ENCODE data around the gene LTBP1.
"Not testable (repeated sequence)": the region's sequence is repeated elsewhere in the genome, so short reads cannot be mapped to it uniquely, and the experiment has no call there.

LTBP1 gene, protein sequence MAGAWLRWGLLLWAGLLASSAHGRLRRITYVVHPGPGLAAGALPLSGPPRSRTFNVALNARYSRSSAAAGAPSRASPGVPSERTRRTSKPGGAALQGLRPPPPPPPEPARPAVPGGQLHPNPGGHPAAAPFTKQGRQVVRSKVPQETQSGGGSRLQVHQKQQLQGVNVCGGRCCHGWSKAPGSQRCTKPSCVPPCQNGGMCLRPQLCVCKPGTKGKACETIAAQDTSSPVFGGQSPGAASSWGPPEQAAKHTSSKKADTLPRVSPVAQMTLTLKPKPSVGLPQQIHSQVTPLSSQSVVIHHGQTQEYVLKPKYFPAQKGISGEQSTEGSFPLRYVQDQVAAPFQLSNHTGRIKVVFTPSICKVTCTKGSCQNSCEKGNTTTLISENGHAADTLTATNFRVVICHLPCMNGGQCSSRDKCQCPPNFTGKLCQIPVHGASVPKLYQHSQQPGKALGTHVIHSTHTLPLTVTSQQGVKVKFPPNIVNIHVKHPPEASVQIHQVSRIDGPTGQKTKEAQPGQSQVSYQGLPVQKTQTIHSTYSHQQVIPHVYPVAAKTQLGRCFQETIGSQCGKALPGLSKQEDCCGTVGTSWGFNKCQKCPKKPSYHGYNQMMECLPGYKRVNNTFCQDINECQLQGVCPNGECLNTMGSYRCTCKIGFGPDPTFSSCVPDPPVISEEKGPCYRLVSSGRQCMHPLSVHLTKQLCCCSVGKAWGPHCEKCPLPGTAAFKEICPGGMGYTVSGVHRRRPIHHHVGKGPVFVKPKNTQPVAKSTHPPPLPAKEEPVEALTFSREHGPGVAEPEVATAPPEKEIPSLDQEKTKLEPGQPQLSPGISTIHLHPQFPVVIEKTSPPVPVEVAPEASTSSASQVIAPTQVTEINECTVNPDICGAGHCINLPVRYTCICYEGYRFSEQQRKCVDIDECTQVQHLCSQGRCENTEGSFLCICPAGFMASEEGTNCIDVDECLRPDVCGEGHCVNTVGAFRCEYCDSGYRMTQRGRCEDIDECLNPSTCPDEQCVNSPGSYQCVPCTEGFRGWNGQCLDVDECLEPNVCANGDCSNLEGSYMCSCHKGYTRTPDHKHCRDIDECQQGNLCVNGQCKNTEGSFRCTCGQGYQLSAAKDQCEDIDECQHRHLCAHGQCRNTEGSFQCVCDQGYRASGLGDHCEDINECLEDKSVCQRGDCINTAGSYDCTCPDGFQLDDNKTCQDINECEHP (N-terminal part only)

DNA sequence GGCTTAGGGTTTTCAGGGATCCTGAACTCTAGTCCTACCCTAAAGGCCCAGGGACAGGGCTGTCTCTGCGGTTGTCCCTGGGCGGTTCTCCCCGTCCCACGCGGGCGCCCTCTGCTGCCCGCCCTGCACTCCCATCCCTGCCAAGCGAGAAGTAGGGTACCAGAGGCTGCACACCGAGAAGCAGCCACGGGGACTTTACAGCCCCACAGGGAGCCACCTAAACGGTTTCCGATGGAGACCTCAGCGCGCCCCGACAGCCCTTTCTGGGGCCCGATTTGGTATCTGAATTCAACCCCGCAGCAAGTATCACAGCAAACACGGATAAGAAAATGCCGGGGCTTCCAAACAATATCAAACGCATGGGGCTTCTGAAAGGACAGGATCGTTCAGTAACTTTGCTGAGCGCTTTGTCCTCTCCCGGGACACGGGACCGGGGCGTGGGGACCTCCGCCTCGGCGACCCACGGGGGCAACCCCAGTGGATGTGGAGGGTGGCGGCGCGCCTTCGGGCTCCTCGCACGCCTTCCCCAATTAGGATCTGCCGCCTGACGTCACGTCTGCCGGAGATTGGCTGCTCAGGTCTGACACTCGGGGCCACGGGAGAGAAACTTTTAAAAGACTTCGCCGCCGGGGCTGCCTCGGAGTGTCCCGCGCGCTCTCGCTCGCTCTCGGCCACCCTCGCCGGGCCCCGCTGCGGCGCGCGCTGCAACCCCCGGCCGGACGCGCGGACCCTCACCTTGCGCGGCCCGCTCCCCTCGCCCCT lies at the start of gene LTBP1:
LTBP1 (plus strand) TSS at position 640 of the 762 bp plus-strand sequence. CDS start 372 bp downstream, outside the sequence.
- peak; percentile 22 for DNase-seq

DNA sequence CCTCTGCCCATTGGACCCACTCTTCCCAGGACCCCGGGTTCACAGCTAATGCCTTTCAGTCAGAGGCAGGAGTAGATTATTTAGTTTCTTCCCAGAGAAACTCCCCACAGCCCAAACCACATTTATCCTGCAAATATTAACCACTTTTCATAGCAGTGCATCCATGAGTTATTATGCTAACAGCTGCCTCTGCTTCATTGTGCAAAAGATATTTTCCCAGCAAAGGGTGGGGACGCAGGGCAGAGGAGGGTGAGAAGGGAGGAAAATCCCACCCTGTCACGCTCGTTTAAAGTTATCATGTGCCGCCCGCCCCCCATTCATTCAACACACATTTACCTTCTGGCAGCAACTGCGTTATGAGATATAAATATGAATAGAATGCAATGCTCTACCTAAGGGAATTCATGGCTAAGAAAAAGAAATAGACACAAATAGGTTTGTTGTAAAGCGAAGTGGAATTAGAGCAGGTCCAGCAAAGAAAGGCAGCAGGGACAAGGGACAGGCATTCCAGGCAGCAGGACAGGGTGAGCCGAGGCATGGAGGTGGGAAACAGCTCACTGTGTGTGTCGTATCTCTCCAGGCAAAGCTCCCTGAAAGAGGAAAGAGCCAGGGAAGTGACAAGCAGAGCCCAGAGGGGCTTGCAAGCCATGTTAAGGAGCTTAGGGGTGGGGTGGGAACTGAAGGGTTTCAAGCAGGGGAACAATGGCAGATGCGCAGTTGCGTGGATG lies 46.3 kb upstream of the LTBP1 start:
- no peak for DNase-seq

DNA sequence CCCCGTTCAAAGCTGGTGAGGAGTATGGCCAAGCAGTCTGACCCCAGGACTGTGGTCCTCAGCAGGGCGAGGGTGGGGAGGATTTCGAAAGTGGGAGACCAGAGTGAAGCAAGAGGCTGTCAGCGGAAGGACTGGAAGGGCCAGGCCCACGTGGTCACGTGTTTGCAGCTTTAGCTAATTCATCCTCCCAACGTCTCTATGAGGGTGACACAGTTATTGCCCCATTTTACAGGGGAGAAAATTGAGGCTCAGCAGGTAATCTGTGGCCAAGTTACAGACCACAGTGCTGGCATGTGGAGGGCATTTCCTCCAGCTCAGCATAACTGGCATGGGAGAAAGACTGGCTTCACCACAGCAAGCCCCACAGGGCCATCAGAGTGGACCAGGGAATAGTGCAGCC lies 45.4 kb upstream of the LTBP1 start:
- DNase-seq = no peak

DNA sequence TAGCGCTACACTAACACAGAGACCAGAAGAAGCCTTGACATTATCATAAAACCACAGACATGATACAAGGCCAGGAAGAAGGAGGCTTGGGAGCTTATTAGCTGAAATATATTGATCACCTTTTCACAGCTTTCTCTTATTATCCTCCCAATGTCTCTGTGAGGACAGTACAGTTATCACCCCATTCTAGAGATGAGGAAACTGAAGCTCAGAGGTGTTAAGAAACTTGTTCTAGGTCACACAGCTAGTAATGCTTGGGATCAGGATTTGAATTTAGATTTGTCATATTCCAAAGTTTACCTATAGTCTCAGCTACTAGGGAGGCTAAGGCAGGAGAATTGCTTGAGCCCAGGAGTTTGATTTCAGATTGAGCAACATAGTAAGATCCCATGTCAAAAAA lies 44.6 kb upstream of the LTBP1 start:
- no peak for DNase-seq

DNA sequence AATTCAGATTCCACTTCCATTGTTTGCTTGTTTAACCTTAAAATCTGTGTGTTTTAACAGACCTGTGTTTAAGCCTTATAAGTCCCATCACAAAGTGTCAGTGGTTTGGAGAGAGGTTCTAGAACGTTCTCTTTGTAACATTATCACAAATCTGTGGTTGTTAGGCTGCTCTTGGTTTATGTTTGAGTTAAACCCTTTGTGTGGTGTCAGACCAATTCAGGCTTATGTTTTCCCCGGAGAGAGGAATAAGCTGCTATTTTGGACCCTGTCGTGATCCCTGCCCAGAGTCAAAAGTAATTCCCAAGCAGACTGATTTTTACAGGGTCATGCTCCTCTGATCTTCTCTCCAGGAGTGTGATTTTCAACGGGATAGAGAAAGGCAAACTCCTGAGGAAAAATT lies 43.8 kb upstream of the LTBP1 start:
- DNase-seq = no peak

DNA sequence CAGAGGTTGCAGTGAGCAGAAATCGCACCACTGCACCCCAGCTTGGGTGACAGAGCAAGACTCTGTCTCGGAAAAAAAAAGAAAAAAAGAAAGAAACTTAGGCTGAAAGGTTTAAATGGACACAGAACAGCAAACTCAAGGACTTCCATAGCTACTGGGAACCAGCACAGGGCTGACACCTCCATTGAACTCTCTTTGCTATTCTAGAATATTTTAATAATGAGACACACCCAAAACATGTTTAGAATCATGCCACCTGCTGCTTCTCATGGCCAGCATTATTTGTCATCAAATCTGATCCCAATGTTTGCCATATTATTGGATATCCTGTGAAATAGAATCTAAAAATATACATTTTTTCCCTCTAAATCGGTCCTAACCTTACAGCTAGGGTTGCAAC lies 42.7 kb upstream of the LTBP1 start:
- DNase-seq = no peak

DNA sequence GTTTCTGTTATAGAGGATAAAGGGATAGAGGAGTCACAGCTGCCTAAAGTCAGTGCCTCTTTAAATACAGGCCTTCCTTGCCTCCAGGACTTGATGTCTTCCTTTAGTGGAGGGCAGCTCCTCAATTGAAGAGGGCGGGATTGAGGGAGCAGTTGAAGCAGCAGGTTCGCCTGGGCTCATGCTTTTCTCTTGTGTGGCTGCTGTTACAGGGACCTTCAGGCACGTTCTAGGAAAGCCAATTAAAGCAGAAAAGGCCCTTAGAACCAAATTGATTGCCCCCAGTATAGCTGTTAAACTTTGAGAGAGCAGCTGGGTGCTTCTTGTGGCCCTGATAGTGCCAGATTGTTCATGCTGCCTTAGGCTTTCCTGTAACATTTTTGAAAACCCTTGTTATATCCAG lies 42.0 kb upstream of the LTBP1 start:
- DNase-seq = no peak

DNA sequence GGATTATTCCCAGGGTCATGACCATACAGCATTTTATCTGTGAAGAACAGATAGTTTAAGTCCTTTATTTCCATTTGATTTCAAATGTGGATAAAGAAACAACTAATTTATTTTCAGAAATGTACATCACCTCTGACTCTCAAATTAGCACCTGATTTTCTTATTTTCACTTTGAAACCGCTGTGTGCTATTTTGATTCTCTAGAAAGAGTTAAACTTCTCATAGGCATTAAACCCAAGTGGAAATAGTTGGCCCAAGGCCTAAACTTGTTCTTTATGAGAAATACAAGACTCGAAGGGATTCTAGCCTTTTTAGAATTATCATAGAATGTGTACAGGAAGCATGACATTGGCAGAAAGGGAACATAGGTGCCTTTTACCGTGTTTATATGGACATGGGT lies 41.5 kb upstream of the LTBP1 start:
- DNase-seq = no peak

DNA sequence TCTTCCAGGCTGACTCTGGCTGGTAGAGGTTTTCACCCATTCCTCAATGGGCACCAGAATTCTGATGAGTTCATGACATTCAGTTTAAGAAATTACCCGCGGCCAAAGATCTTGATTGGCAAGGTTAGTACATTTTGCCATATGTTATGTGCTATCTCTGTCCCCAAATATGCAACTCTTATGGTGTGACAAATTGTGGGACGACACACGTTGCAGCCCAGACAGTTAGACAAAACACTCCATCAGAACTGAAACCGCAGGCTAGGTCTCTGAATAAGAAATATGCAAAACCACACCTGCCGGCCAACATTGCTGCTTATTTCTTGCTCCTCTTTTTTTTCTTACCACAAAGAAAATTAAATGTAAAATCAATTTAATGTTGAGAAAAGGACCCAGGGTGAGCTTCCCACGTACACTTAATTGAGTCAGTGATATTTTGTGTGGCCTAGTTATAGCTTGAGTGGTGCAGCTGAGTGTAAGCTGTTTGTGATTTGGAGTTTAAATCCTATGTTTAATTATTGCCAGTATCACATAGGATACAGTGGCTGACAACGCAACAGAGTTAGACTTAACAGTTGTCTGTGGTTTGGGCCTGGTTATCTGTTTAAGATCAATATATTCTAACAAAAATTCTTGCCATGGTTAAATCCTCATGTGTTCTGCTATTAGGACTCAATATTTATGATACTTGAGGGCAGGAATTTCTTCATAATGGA lies 35.7 kb upstream of the LTBP1 start:
- DNase-seq = no peak

DNA sequence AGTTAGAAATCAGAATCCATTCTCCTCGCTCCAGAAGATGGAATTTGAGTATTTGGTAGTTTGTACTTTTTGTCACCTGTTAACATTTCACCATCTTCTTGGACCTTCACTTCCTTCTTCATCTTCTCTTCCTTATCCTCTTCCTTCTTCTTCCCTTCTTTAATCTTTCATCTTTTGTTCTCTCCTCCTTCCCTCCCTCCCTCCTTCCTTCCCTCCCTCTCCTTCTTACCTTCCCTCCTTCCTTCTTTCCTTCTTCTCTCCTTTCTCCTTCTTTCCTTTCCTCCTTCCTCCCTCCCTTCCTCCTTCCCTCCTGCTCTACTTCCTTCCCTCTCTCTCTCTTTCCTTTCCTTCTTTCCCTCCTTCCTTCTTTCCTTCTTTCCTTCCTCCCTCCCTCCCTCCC lies 31.1 kb upstream of the LTBP1 start:
- no peak for DNase-seq

DNA sequence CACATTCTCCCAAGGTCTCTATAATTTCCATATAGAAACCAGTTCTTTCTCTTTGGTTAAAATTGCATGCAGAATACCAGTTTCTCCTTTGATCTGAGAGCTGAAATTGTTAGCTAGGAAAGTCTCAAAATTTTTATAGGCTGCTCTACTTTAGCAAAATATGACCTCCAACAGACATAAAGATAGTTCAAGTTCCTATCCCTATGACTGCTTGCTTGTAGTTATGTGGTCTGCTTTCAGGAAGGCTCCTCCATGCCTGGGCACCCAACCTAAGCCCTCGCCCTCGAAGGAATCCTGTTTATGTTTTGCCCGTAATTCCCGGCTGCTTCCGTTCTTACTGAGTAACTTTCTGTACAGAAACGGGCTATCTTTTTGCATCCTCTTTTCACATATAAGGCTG lies 28.0 kb upstream of the LTBP1 start:
- DNase-seq = no peak

DNA sequence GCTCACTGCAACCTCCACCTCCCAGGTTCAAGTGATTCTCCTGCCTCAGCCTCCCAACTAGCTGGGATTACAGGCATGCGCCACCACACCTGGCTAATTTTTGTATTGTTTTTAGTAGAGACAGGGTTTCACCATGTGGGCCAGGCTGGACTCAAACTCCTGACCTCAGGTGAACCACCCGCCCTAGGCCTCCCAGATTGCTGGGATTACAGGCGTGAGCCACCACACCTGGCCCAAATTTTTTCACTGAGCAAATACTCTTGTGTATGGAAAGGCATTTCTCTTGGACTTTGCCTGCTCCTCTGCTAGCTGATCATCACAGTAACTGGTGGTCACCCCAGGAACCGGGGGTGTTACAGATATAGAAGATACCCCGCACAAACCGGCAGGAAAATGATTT lies 26.9 kb upstream of the LTBP1 start:
- DNase-seq = not testable (repeated sequence)

DNA sequence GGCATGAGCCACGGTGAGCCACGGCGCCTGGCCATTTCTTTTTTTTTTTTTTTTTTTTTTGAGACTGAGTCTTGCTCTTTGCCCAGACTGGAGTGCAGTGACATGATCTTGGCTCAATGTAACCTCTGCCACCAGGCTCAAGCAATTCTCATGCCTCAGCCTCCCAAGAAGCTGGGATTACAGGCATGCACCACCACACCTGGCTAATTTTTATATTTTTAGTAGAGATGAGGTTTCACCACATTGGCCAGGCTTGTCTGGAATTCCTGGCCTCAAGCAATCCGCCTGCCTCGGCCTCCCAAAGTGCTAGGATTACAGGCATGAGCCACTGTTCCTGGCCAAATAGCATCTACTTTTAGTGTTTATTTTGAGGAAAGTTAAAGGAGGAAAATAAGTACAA lies 25.3 kb upstream of the LTBP1 start:
- not testable (repeated sequence) for DNase-seq

DNA sequence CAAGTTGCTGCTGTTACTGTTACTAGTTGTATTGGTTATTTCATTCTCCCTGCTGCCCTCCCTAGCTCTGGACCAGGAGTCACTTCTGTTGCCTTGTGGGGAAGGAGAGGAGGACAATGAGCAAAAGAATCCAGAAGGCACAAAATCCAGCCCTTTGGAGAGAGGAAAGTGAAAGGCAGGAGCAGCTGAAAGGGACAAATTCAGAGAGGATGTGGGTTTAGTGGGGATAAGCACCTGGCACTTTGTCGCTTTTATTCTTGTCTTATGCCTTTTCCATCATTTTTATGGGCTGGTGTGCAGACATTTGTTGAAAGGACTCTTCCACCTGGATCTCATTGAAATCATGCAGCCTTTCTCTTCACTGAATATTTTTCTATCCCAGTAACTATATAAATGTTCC lies 24.3 kb upstream of the LTBP1 start:
- no peak for DNase-seq

DNA sequence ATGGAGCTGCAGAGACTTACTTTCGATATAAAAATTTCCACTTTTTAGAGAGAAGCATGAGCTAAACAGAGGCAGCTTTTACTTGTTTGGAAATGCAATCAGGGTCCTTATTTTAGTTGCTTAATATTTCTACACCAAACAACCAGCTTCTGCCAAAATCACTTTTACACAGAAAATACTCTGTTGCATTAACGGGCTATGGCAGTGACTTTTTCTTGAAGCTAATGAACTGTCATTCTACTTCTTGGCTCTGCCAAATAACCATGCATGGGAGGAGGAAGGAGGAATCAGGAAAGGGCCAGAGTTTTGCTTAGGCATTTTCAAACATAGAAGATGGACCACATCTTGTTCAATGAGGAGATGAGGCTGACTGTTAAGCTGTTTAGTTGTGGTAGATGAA lies 23.6 kb upstream of the LTBP1 start:
- no peak for DNase-seq

DNA sequence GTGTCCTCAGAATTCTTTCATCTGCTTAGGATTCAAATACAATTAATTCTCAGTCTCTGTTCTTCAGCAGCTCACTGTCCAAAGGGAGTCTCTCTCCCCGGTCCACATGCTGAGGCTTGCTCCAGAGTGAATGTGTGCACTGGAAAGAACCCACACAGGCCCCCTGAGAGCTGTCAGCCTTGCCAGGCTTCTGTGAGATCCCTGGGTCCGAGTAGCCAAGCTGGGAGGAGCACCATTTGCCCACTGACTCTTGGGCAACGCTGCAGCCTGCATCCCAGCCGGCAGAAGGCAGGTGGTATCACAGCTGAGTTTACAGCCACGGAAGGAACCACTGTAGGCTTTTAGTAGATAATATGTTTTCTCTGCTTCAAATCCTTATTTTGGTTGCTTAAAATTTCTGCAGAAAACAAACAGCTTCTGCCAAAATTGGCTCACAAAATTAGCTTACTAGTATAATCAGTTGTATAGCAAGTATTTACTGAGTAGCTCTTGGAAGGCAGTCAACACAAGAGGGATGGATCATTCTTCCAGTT lies 21.4 kb upstream of the LTBP1 start:
- DNase-seq = no peak

DNA sequence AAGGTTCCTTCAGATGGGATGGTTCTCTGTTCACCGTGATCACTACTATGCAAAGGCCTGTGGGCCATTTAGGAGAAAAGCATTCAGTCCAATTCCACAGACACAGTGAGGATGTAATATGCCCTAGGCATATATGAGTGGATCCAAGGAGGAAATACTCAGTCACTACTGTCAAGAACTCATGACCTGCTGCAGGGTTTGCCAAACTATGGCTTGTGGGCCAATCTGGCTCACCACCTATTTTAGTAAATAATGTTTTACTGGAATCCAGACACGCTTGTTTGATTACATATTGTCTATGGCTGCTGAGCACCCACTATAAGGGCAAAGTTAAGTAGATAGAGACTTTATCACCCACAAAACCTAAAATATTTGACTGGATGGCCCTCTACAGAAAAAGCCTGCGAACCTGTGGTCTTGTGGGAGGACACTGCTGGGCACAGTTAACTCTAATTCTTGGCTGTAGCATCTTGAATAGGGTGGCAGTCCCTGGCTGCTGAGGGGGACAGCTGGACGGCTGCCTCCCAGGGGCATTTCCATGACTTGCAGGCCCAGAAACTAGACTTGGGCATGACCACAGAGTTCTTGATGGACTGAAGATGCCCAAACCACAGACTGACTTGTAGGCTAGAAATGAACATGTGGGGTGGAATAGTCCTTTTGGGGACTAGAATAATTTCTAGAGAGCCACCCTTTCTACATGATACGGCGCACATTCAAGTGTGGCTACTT lies 20.6 kb upstream of the LTBP1 start:
- DNase-seq = no peak

DNA sequence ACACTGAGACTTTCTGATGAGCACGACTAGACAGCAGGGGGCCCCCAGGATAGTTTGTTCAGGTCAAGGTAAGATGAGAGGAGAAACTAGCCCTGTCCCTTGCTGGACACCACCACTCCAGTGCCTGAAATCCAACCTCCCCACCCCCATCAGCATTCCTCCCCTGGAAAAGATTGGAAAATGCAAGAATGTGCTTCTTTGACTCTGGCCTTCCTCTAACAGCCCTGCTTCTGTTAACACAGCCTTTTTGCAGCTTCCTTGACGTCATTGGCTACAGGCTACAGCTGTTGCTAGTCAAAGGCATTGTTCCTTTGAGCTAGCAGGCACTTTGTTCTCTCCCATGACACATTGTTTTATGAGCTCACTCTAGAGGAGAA lies 20.1 kb upstream of the LTBP1 start:
- DNase-seq = no peak

DNA sequence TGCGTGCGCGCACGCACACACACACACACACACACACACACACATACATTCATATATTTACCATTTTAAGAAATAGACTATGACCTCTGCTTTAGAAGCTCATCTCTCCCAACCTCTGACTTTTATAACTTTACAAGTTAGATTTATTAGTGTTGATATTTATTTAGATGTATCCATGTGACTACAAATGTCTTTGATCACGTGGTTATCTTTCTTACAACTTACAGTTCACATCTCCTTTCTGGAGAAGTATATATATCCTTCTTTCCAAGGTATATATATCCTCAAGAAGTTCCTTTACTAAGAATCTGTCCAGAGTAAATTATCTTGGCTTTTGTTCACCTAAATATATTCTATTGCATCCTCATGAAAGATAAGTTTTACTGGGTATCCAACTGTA lies 16.3 kb upstream of the LTBP1 start:
- DNase-seq = no peak

DNA sequence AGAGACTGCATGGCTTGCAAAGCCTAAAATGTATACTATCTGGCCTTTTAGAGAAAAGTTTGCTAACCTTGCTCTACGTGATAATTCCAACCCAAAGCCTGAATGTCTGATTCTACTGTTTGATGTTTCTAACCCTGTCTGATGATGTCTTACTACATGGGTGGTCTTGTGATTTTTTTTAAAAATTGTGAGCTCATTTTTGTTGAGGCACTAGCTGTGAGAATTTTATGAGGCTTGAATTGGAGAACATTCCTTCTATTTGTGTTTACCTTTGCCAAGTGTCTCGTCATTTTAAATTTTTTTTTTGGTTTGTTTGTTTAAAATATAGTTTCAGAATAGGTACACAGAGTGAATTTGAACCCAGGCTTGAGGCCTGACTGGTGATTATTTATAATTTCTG lies 15.2 kb upstream of the LTBP1 start:
- no peak for DNase-seq
